Measurements from ENCODE around the gene NPB.

The NPB gene

GRCh38 chr17:81898885-81899284 lies 3.2 kb upstream of the NPB start:
- DNase-seq (ENCODE audit: low read depth) = no peak

- no peak for DNase-seq (ENCODE audit: low read depth)
These were observed 2.4 kb upstream of the NPB start for GRCh38 chr17:81899514-81900166.

GRCh38 chr17:81900181-81900820 lies 1.7 kb upstream of the NPB start:
- no peak for DNase-seq (ENCODE audit: low read depth)

GRCh38 chr17:81901167-81902022 lies 643 bp upstream of the NPB start:
- no peak for DNase-seq (ENCODE audit: low read depth)

DNA sequence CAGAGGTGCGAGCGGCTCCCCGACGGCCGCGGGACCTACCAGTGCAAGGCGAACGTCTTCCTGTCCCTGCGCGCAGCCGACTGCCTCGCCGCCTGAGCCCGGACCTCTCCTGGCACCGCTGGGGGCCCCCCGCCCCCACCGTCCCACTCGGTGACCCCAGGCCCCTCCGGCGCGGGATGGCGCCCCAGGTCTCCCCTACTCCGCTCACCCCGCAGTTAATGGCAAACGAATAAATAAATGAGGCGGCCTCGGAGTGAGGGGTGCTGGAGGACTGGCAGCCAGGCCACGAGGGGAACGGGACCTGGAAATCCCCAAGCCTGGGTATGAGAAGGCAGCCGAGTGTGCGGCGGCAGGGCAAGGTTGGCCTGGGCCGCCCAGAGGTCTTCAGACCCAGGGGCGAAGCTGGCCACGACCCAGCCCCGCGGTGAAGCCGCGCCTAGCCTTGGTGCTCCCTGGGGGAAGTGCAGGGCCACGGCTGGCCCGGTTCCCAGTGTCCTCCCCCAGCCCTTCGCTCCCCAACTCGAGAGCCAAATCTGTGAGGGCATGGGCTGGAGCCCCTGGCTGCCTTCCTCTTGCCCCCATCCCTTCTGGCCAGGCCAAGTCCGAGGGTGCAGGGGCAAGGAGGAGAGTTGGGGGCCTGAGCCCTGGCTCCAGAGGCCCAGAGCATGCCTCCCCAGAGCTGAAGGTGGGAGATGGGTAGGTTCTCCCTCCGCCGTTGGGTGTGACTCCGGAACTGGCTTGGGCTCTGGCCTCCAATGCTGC lies 796 bp downstream of the NPB start:
- no peak for DNase-seq (ENCODE audit: low read depth)

DNA sequence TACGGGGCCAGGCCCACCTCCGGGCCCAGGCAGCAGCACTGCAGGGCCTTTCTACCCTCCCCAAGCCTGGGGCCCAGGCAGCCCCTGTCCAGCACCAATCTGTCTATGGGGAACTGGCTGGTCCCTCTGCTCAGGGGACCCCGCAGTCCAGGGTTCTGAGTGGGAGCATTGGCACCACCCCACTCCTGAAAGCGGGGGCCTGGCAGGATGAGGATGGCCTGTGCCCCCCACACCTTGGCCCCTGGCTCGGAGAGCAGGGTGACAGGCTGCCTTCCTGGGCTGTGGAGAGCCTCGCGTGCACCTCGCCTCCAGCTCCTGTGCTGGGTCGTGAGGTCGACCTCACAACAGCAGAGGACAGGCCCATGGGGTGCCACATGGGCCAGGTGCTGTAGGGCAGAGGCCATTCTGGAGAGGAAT lies 1.4 kb downstream of the NPB start:
- no peak for DNase-seq (ENCODE audit: low read depth)

DNA sequence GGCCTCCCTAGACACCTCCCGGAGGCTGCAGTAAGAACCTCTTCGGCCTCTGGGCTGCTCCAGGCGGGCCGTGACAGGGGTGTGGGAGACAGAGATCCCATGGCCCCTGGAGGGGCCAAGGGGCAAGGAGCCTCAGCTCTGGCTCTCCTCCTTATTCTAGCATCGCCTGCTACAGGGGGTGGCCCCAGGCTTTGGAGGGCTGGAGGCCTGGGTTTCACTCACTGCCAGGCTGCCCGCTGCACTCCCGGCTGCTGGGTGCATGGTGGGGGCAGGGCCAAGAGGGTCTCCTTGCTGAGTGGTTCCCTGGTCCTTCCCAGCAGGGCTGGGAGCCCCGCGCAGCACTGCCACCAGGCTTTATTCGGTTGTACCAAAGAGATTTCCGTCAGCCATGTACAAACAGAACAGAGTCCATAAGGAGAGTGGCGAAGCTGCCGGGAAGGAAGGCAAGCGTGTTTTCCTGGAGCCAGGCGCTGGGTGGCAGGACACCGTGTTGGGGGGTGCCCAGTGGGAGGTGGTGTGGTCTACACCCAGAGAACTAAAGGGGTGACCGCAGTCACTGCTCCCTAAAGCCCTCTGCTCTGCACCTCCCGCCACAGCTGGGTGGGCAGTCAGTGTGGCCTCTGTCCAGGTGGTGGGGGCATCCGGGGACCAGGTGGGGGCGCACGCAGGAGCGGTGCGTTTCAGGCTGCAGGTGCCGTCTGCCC lies 2.0 kb downstream of the NPB start:
- no peak for DNase-seq (ENCODE audit: low read depth)

DNA sequence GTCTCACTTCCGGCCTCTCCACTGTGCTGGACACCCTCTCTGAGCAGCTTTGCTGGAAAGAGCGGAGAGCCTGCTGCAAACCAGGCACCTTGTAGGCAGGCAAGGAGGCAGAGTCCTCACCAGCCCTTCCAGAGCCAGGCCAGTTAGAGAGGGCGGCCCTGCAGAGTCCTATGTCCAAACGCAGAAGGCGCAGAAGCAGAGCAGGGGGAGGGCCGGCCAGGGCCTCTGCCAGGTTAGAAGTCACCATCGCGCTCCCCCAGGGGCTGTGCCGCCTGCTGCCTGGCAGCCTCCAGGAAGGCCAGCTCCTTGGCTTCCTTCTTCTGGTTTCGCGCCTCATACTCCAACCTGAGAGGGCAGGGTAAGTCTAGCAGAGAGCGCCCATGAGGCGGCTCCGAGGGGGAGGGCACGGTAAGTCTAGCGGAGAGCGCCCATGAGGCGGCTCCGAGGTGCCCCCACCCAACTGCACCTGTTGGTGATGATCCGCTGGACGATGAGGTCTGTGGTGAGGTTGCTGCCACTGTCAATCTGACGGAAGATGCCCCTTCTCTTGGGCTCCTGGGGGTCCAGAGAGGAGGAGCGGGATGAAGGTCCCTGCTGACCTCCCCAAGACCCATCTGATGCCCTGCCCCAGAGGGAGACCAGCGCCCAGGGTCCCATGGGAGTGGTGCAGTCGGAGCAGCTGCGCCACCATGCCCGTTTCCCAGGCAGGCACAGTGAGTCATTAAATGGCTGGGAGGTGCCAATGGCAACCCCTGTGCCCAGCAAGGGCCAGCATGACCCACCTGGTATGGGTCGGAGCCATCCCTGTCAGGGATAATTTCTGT lies 2.8 kb downstream of the NPB start:
- no peak for DNase-seq (ENCODE audit: low read depth)

GRCh38 chr17:81905424-81905875 lies 3.4 kb downstream of the NPB start:
- no peak for DNase-seq (ENCODE audit: low read depth)

- no peak for DNase-seq (ENCODE audit: low read depth)
These were observed 4.0 kb downstream of the NPB start for GRCh38 chr17:81905993-81906392.

DNA sequence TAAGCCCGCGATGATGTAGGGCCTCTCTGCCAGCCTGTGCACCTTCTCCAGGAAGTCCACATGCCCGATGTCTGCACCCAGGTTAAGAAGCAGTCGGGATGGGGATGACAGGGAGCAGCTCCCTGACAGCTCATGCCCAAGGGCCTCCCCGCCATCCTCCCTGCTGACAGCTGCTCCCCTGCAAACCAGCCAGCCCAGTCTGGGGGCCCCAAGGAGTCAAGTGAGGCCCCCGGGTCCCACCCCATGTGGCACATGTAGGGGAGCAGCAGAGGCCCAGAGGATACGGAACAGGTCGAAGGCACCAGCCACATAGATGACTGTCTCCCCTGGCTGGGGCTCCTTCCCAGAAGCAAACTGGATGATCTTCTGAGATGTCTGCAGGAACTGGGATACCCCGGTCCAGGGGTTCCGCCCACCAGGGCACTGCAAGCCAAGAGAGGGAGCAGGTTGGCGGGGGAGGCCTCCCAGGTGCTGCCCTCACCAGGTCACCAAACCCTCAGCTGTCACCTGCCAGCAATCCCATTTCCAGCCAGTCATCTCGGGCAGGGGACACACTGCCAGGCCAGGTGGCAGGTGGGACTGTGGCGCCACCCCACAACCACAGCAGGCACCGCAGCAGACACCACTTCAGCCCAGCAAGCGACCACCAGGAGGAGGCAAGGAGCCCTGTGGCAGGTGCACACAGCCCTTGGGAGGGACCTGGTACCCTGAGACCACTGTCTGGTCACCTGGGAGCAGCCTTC lies 4.6 kb downstream of the NPB start:
- no peak for DNase-seq (ENCODE audit: low read depth)

DNA sequence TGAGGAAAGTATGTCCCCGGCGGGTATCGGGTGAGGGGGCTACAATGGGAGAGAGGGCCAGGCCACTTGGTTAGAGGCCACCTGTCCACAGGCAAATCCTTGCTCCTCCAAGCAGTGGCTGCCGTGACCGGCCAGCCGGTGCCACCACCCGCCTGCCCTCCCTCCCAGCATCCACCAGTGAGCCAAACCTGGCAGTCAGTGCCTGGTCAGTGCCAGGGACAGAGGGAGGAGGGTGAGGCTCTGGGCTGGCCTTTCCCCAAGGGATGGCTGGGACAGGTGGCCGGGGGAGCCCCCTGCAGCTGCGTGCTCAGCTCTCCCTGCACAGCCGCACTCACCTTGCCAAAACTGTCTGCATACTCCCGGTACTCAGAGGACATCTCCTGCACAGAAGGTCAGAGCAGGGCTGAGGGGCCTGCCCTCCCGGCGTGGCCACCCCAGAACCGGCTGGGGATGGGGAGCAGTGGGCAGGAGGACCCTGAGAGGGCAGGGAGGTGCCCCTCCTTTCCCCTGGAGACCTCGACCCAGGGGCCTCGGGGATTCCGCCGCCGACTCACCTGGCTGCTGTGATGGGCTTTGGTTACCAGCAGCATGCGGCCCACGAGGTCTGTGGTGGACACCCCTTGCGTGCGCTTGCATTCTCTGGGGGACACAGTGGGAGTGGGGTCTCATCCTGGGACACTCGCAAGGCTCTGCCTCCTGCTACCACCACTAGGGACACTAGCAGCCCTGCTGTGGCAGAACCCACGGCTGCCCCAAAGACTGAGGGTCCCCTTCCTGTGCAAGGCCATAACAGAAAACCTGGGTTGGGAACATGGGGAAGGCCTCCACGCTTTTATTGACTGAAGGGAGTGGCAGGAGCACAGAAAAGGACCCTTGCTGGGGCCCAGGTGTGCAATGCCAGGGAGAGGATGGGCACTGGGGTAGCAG lies 5.4 kb downstream of the NPB start:
- DNase-seq (ENCODE audit: low read depth) = no peak

DNA sequence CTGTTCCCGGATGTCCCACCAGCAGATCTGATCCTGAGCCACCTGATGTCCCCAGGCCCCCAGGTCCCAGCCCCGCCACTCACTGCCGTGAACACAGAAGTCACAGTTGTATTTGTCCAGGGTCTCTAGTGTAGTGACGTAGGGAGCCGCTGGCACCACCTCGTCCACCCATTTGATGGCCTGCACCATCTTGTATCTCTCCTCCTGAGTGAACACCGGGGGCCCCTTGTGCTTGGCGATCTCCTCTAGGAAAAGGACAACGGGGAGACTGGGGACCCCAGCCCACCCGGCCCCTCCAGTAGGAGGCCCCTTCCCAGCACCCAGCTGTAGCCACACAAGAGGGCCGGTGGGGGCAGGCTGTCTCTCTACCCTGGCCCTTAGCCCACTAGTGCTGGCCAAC lies 6.8 kb downstream of the NPB start:
- DNase-seq (ENCODE audit: low read depth) = no peak

- no peak for DNase-seq (ENCODE audit: low read depth)
These were observed 7.2 kb downstream of the NPB start for GRCh38 chr17:81909231-81909630.

DNA sequence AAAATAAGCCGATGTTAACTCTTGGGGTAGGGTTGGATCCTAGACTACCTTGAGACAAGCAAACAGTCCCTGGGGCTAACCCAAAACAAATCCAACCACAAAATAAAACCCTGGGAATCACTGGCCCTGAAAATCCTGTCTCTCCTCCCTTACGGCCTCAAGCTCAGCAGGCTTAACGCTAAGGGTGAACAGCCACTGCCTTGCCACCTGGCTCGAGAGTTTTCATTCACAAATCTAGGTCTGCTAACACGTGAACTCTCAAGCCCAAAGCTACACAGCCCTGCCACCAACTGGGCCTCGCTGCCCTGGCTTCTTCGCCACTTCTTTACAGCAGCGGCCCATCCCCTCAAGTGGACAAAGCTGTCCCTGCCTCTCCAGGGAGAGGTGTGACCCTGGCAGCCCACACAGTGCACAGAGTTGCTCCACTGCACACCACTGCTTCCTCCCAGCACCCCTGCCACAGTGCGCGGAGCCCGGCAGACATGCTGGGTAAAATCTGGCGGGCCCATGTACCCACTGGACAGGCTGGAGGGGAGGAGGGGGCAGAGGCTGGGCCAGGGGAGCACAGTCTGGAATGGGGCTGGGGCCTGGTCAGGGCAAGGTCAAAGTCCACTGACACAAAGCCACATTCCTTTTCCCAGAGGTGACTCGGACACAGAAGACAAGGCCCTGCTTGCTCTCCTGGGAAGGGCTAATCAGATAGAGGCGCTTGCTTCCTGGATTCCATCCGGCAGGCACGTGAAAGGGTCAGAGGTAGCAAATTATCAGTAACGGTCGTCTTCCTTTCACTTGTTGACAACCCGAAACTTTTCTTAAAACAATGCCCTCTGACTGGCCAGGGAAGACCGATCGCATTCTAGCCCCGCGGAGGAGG lies 8.2 kb downstream of the NPB start:
- no peak for DNase-seq (ENCODE audit: low read depth)

- no peak for DNase-seq (ENCODE audit: low read depth)
These were observed 8.8 kb downstream of the NPB start for GRCh38 chr17:81910840-81911276.

DNA sequence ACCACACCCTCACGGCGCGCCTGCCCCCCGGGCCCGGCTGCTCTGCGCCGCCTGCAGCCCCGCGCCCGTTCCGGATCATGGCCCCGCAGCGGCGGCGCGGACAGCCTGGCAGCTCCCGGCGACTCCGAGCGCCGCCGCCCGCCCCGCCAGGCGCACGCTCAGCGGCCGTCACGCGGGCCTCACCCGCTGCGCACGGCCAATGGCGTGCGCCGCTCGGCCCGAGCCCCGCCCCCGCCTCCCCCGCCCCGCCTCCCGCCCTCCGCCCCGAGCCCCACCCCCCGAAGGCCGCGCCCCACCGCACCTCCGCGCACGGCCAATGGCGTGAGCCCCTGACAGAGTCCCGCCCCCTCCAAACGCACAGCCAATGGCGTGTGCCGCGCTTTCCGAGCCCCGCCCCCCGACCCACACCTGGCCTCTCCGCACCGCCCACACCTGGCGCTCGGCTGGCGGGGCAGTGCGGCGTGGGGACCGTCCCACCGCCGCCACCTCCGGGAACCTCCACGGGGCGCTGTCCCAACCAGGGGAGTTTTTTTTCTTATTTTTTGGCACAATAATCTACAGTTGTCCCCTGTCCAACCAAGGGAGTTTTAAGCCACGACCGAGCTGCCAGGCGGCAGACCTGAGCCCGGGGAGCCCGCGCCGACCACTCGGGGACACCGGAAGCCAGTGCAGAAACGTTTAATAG lies 9.4 kb downstream of the NPB start, which contains the start of gene PCYT2:
PCYT2 (minus strand) TSS at position 123 of the 685 bp plus-strand sequence; CDS start at position 79, 44 bp downstream.
- peak; percentile 59 for DNase-seq (ENCODE audit: low read depth)
